ENCODE results near the gene VAT1L. TPM values are rescaled to one million over a fixed set of nuclear protein-coding genes. Genes with fewer than 3 reads are reported as not detected.

Gene VAT1L
- total and polyA plus RNA-seq, 2 experiments from 2014 or later, result 11.0 to 24.4 TPM

GRCh38 chr16:77960766-77961165, 172.4 kb downstream of the VAT1L start (continued):
- TF ChIP-seq JUNB (IDR thresholded peaks at IDR 0.05; ENCODE audit: unreplicated experiment), result no peak
- no peak for TF ChIP-seq EZH2 (IDR thresholded peaks at IDR 0.05; ENCODE audit: low read depth, unreplicated experiment)
- TF ChIP-seq STAT1 (IDR thresholded peaks at IDR 0.05; ENCODE audit: unreplicated experiment), result no peak
- no peak for TF ChIP-seq CREB1 (CRISPR knock-in tag; IDR thresholded peaks at IDR 0.05; ENCODE audit: low read depth)
- TF ChIP-seq REST (IDR thresholded peaks at IDR 0.05; ENCODE audit: unreplicated experiment), result no peak
- no peak for TF ChIP-seq NANOG (IDR thresholded peaks at IDR 0.05; ENCODE audit: borderline replicate concordance)
- TF ChIP-seq CTCF (conservative IDR thresholded peaks at IDR 0.05; ENCODE audit: low read depth in 2 of 2), result no peak
- TF ChIP-seq POLR2AphosphoS5 (IDR thresholded peaks at IDR 0.05; ENCODE audit: low read depth), result no peak

- Mint-ChIP-seq H3K27ac (no peak overlapping the region), H3K36me3 (ENCODE audit: low read depth) (peaks cover 49% of the 10 kb centered on the region), H3K4me3 (no peak overlapping the region), H3K4me1 (peaks cover 41% of the 10 kb centered on the region), H3K27me3 (ENCODE audit: insufficient read depth, low read depth, poor library complexity) (peaks cover 25% of the 10 kb centered on the region), H3K9me3 (peaks cover 30% of the 10 kb centered on the region)
- H3K79me2 ChIP-seq (replicated peaks; ENCODE audit: insufficient read depth), result no peaks in the 10 kb centered on the region
- peaks cover 28% of the 10 kb centered on the region for H3K4me1 ChIP-seq (ENCODE audit: insufficient read depth)
- peaks cover 12% of the 10 kb centered on the region for H3F3A ChIP-seq (replicated peaks; ENCODE audit: low read depth)
- no peaks in the 10 kb centered on the region for H4K20me1 ChIP-seq (replicated peaks; ENCODE audit: insufficient read depth)
- no peak overlapping the region for H2AFZ ChIP-seq
- no peaks in the 10 kb centered on the region for H3K36me3 ChIP-seq (ENCODE audit: insufficient read depth)
- no peak overlapping the region for H3K4me3 ChIP-seq
- H3K27me3 ChIP-seq (ENCODE audit: insufficient read depth), result peaks cover 19% of the 10 kb centered on the region
- H3K4me2 ChIP-seq, result no peak overlapping the region
- ATAC-seq (no peak), DNase-seq (ENCODE audit: low spot score) (no peak)
- H3K27ac ChIP-seq (ENCODE audit: low read depth), result no peak overlapping the region
- H3K9me2 ChIP-seq (ENCODE audit: insufficient read depth), result peaks cover 22% of the 10 kb centered on the region
- TF ChIP-seq ZNF462 (CRISPR knock-in tag; IDR thresholded peaks at IDR 0.05), result no peak
- TF ChIP-seq ZNF331 (CRISPR knock-in tag; IDR thresholded peaks at IDR 0.05; ENCODE audit: low read depth), result no peak
- TF ChIP-seq EZH2phosphoT487 (IDR thresholded peaks at IDR 0.05; ENCODE audit: unreplicated experiment), result no peak
- no peak for TF ChIP-seq ZNF114 (CRISPR knock-in tag; IDR thresholded peaks at IDR 0.05)
- no peak for TF ChIP-seq ETS1 (IDR thresholded peaks at IDR 0.05)
- no peak for TF ChIP-seq EZH2 (IDR thresholded peaks at IDR 0.05; ENCODE audit: low read depth, unreplicated experiment)
- TF ChIP-seq JUNB (IDR thresholded peaks at IDR 0.05; ENCODE audit: unreplicated experiment), result no peak
These were observed 173.4 kb downstream of the VAT1L start for GRCh38 chr16:77961814-77962213.

All from GM23338 (cell line).